HepG2 (cell line): ENCODE data around the gene TMEM8B. TPM values are rescaled to one million over a fixed set of nuclear protein-coding genes. Genes with fewer than 3 reads are reported as not detected.

Source experiments
- ATF7-NPFF ChIP-seq: sonication (generic); formaldehyde crosslinking; IDR thresholded peaks from 2 replicates; pipeline ENCODE4 v1.8.1; 2023; ENCODE audit warnings: mild to moderate bottlenecking, low read depth, missing genetic modification reagents, moderate library complexity
- HNF4A ChIP-seq: sonication (generic); formaldehyde crosslinking; IDR thresholded peaks from 2 replicates; pipeline ENCODE4 v1.4.0; 2020; ENCODE audit warnings: missing genetic modification reagents
- KDM5B ChIP-seq: sonication (generic); formaldehyde crosslinking; IDR thresholded peaks from 2 replicates; pipeline ENCODE4 v1.4.0; 2020; ENCODE audit warnings: missing genetic modification reagents, mild to moderate bottlenecking, borderline replicate concordance
- MEF2D ChIP-seq: sonication (generic); formaldehyde crosslinking; IDR thresholded peaks from 2 replicates; pipeline ENCODE4 v1.5.1; 2020; ENCODE audit warnings: mild to moderate bottlenecking, missing genetic modification reagents
- PRDM15 ChIP-seq: sonication (generic); formaldehyde crosslinking; IDR thresholded peaks from 2 replicates; pipeline ENCODE4 v1.4.0; 2020; ENCODE audit warnings: missing genetic modification reagents
- RAD51 ChIP-seq: fragments of 450-650 bp; IDR thresholded peaks from 2 replicates; pipeline ENCODE4 v1.6.1; 2016; ENCODE audit warnings: borderline replicate concordance
- SALL1 ChIP-seq: sonication (generic); formaldehyde crosslinking; IDR thresholded peaks from 2 replicates; pipeline ENCODE4 v1.8.0; 2022; ENCODE audit warnings: mild to moderate bottlenecking, missing genetic modification reagents
- ZNF430 ChIP-seq: sonication (generic); formaldehyde crosslinking; IDR thresholded peaks from 2 replicates; pipeline ENCODE4 v1.9.0; 2021; ENCODE audit warnings: mild to moderate bottlenecking, missing genetic modification reagents
- ZNF550 ChIP-seq: sonication (generic); formaldehyde crosslinking; IDR thresholded peaks from 2 replicates; pipeline ENCODE4 v1.4.0; 2020; ENCODE audit warnings: mild to moderate bottlenecking, missing genetic modification reagents, borderline replicate concordance
- ZNF574 ChIP-seq: sonication (generic); formaldehyde crosslinking; IDR thresholded peaks from 2 replicates; pipeline ENCODE4 v1.4.0; 2020; ENCODE audit warnings: missing genetic modification reagents
- ZNF687 ChIP-seq: sonication (generic); formaldehyde crosslinking; IDR thresholded peaks from 2 replicates; pipeline ENCODE4 v1.5.1; 2020; ENCODE audit warnings: mild to moderate bottlenecking, missing genetic modification reagents, moderate library complexity
- polyA plus RNA-seq, 8 experiments: library from polyadenylated mRNA; depleted of rRNA in 3 of 8; stranded (reverse) in 7 of 8; unstranded in 1 of 8; fragments of >200 nt; fragmentation: Illumina TruSeq in 4 of 8; extraction: Trizol in 4 of 8; gene quantifications; 2 replicates each; pipeline versions ENCODE4 v1.2.1 to v1.2.3, GENCODE V29; 2011 to 2016; ENCODE audit warnings: low read depth in 4 of 8, missing spikeins in 1 of 8, mixed read lengths in 1 of 8; ENCODE audit not compliant: insufficient read depth in 1 of 8
- total RNA-seq, 5 experiments: library from RNA; depleted of rRNA; stranded (reverse); fragments of >200 nt; fragmentation: Illumina TruSeq; extraction: Trizol; gene quantifications; 2 replicates each; pipeline ENCODE4 v1.2.3, GENCODE V29; 2016; ENCODE audit warnings: low read depth in 1 of 5
- TF ChIP-seq, protein P1 (sequence below): sonication (generic); formaldehyde crosslinking; IDR thresholded peaks from 2 replicates; pipeline ENCODE4 v1.8.0; 2022; ENCODE audit warnings: missing genetic modification reagents, low read depth, mild to moderate bottlenecking, borderline replicate concordance
- TF ChIP-seq, protein P2 (sequence below): sonication (generic); formaldehyde crosslinking; IDR thresholded peaks from 2 replicates; pipeline ENCODE4 v1.4.0; 2020; ENCODE audit warnings: low read depth, mild to moderate bottlenecking, missing genetic modification reagents

TMEM8B gene
- total and polyA plus RNA-seq, 2 of the 13 experiments (the other 11 are each of a cell fraction or from before 2014, with no cell fraction given) = 2.1 to 2.7 TPM

- TF ChIP-seq ZNF687 (CRISPR knock-in tag) = peak; percentile 58
- TF ChIP-seq, protein P1, sequence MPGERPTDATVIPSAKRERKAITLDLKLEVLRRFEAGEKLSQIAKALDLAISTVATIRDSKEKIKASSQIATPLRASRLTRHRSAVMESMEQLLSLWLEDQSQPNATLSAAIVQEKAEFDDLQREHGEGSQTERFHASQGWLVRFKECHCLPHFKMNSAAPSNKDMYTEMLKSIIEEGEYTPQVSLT = no peak
- TF ChIP-seq PRDM15 = no peak
- TF ChIP-seq MEF2D (CRISPR knock-in tag) = 0 out of 2 replicates have a peak, but pooled peaks have one; percentile 6
- TF ChIP-seq SALL1 (CRISPR knock-in tag) = peak; percentile 48; the same call in 1 of the 2 replicates
- TF ChIP-seq, protein P2, sequence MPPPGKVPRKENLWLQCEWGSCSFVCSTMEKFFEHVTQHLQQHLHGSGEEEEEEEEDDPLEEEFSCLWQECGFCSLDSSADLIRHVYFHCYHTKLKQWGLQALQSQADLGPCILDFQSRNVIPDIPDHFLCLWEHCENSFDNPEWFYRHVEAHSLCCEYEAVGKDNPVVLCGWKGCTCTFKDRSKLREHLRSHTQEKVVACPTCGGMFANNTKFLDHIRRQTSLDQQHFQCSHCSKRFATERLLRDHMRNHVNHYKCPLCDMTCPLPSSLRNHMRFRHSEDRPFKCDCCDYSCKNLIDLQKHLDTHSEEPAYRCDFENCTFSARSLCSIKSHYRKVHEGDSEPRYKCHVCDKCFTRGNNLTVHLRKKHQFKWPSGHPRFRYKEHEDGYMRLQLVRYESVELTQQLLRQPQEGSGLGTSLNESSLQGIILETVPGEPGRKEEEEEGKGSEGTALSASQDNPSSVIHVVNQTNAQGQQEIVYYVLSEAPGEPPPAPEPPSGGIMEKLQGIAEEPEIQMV (CRISPR knock-in tag) = no peak
- 0 out of 2 replicates have a peak, but pooled peaks have one; percentile 21 for TF ChIP-seq ZNF430 (CRISPR knock-in tag)
- TF ChIP-seq ZNF550 (CRISPR knock-in tag) = no peak
- no peak for TF ChIP-seq RAD51
- no peak for TF ChIP-seq ATF7-NPFF
- TF ChIP-seq KDM5B = 0 out of 2 replicates have a peak, but pooled peaks have one; percentile 28
- TF ChIP-seq HNF4A (CRISPR knock-in tag) = peak; percentile 70
- TF ChIP-seq ZNF574 = no peak
Observed at GRCh38 chr9:35801328-35802128, 27.5 kb upstream of the TMEM8B start (continued).
